NB4 (cell line): Measurements from ENCODE around the gene CCDC40.

Experiments
- MYC ChIP-seq: IDR thresholded peaks from 2 replicates; pipeline ENCODE4 v1.6.1; 2011; ENCODE audit warnings: low read depth, low read length
- TF ChIP-seq, protein P1 (sequence below): IDR thresholded peaks from one replicate; pipeline ENCODE4 v1.5.1; 2012; ENCODE audit warnings: low read depth, low read length

DNA sequence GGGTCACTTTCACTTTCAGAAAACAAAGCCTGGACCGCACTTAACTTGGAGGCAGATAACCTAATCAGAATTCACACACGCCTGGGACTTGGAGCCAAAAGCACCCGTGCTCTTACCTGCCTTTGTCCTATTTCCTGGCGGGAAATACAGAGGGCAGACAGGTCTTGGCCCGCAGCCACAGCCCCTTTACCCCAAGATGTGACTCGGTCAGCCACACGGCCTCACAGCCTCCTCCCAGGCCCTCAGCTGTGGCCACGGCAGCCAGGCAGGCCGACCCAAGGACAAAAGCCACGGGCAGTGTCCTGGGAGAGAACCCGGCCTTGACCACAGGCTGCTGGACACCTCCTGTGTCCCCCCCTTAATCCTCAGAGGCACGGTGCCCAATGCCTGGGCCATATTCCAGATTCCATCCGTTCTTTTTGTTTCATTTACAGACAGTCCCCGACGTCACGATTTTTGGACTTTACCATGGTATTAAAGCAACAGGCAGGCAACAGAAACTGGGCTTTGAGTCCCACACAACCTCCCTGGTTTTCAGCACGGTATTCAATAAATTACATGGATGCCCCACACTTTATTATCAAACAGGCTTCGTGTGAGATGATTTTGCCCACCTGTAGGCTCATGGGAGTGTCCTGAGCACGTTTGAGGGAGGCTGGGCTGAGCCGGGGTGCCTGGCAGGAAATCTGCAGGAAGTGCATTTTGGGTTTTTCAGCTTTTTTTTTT is 34.8 kb downstream of the CCDC40 start:
- TF ChIP-seq, protein P1, sequence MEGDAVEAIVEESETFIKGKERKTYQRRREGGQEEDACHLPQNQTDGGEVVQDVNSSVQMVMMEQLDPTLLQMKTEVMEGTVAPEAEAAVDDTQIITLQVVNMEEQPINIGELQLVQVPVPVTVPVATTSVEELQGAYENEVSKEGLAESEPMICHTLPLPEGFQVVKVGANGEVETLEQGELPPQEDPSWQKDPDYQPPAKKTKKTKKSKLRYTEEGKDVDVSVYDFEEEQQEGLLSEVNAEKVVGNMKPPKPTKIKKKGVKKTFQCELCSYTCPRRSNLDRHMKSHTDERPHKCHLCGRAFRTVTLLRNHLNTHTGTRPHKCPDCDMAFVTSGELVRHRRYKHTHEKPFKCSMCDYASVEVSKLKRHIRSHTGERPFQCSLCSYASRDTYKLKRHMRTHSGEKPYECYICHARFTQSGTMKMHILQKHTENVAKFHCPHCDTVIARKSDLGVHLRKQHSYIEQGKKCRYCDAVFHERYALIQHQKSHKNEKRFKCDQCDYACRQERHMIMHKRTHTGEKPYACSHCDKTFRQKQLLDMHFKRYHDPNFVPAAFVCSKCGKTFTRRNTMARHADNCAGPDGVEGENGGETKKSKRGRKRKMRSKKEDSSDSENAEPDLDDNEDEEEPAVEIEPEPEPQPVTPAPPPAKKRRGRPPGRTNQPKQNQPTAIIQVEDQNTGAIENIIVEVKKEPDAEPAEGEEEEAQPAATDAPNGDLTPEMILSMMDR = no peak
- TF ChIP-seq MYC = no peak
